Activated naive CD4-positive, alpha-beta T cell treated with anti-CD3 and anti-CD28 coated beads, Interleukin-2, amount 50 U/mL, for 24 hours (primary cell): ENCODE measurements around the gene MAPK14.

Source experiments
- H3K27ac Mint-ChIP-seq: one replicate; pipeline ENCODE4 v1.8.0; 2021; ENCODE audit warnings: mild to moderate bottlenecking, mixed read lengths
- H3K27me3 Mint-ChIP-seq: one replicate; pipeline ENCODE4 v1.8.0; 2021; ENCODE audit warnings: mixed read lengths
- H3K36me3 Mint-ChIP-seq: one replicate; pipeline ENCODE4 v1.8.0; 2021; ENCODE audit warnings: mixed read lengths
- H3K4me1 Mint-ChIP-seq: one replicate; pipeline ENCODE4 v1.8.0; 2021; ENCODE audit warnings: mixed read lengths
- H3K4me3 Mint-ChIP-seq: one replicate; pipeline ENCODE4 v1.8.0; 2021; ENCODE audit warnings: mild to moderate bottlenecking, mixed read lengths
- H3K9me3 Mint-ChIP-seq: one replicate; pipeline ENCODE4 v1.8.0; 2021; ENCODE audit warnings: mixed read lengths

MAPK14 gene

DNA sequence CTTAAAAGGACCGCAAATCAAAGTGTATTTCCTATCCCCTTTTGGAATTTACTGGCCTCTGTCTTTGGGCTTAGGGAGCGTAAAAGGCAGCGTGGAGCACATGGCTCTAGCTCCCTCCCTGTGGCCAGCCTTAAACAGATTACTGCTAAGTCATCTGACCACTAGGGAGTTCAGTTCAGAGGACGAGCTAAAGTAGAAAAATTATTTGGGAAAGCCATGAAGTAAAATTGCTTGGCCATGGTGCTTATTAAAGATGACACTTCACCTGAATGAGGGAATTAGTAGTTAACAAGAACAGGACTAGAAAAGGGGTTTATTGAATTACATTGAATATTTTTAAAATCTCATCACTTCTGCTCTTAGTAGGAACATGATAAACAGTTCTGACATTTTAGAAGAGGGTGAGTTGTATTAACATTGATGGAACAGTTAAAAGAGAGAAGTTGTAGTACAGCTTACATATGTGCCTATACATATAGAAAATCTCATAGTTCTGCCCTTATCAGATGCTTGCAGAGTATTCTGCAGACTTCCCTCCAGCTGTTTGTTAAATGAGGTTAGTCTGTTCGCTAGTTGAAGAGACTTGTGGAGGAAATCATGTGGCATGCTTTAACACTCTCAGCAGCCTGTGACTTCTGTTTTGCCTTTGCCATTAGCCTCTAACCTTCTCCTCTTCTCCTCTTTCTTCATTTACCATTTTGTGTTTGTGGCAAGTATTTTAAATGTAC is 71.5 kb downstream of the MAPK14 start:
- Mint-ChIP-seq H3K4me3 (peak overlapping the region; percentile 6), H3K9me3 (no peaks in the 10 kb centered on the region), H3K4me1 (peaks cover 48% of the 10 kb centered on the region), H3K27me3 (no peaks in the 10 kb centered on the region), H3K27ac (peak overlapping the region; percentile 84), H3K36me3 (peaks cover 5% of the 10 kb centered on the region)

DNA sequence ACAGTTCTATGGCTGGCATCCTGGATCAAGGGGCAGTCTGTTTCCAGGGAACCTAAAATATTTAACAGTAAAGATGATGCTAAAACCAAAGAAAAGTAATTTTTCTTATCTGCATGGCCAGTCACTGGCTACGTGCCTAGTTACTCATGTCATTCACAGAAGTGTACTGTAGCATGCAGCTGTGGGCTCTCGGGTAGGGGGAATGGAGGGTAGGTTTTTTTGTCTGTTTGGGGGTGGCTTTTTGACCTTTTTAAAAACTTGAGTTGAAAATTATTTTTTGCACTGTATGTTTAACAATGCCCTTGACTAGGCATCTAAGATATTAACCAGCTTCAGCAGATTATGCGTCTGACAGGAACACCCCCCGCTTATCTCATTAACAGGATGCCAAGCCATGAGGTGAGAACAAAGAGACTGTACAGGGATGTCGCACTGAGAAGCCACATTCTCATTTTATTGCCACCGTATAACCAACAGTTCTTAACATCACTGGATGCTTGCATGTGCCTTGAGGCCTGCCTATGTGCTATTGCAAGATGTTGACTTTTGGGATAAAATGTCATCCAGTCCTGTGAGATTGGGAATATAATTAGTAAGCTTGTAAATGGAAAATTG is 72.4 kb downstream of the MAPK14 start:
- H3K36me3 Mint-ChIP-seq: peaks cover 5% of the 10 kb centered on the region
- no peaks in the 10 kb centered on the region for H3K9me3 Mint-ChIP-seq
- peak overlapping the region; percentile 84 for H3K27ac Mint-ChIP-seq
- peaks cover 42% of the 10 kb centered on the region for H3K4me1 Mint-ChIP-seq
- H3K27me3 Mint-ChIP-seq: no peaks in the 10 kb centered on the region
- peak overlapping the region; percentile 6 for H3K4me3 Mint-ChIP-seq

DNA sequence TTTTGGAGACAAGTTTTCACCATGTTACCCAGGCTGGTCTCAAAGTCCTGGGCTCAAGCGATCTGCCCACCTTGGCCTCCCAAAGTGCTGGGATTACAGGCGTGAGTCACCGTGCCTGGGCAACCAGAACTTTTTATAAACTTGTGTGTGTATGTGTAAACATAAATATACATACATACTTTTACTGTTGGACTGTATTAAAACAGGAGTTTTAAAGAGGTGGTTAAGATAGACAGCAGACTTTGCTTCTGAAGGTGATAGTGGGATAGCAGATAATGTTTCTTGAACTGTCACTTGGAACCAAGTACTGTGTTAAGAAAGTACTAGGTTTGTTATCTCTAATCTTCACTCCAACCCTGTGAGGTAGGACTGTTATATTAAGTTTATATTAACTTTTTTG is 74.1 kb downstream of the MAPK14 start:
- no peak overlapping the region for H3K27ac Mint-ChIP-seq
- H3K4me1 Mint-ChIP-seq: peaks cover 36% of the 10 kb centered on the region
- no peak overlapping the region for H3K4me3 Mint-ChIP-seq
- H3K27me3 Mint-ChIP-seq: no peaks in the 10 kb centered on the region
- no peaks in the 10 kb centered on the region for H3K9me3 Mint-ChIP-seq
- peaks cover 5% of the 10 kb centered on the region for H3K36me3 Mint-ChIP-seq

DNA sequence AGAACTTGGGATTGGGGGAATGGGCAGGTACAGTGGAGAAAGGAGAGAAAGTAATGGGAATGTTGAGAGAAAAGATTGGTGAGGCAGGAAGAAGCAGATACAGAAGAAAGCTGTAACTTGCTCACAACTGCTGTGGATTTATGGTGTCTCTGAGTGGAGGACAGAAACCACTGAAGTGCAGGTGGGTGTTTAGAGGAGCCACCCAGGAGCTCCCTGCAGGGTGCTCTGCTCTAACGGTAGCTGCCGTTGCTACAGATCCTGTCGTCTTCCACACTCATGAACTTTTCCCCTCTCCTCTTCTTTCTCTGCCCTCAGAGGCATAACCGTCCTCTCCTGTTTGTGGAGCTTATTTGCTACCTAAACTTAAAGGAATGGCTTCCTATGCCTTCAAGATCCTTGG is 75.2 kb downstream of the MAPK14 start:
- H3K4me1 Mint-ChIP-seq: peaks cover 43% of the 10 kb centered on the region

DNA sequence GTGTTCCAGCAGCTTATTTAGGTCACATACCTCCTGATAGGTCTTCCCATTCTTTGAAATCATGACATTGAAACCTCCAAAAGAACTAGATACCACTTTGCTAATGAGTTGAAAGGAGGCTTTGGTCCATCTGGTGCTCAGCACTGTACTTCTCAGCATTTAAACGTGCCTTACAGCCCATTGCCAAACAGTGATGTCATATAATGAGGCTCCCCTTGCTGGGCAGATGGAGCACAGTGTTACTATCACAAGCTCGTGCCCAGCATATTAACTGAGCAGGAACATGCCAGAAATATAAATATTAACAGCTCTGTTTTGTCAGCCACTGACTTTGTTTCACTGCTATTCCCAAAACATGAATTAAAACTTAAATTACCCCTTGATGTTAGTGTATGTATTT is 77.2 kb downstream of the MAPK14 start:
- Mint-ChIP-seq H3K36me3 (peaks cover 10% of the 10 kb centered on the region), H3K4me3 (no peak overlapping the region), H3K4me1 (peaks cover 46% of the 10 kb centered on the region), H3K27ac (no peak overlapping the region), H3K9me3 (no peaks in the 10 kb centered on the region), H3K27me3 (no peaks in the 10 kb centered on the region)

More for the DNA sequence above, 75.2 kb downstream of the MAPK14 start:
- Mint-ChIP-seq H3K9me3 (no peaks in the 10 kb centered on the region), H3K27me3 (no peaks in the 10 kb centered on the region), H3K36me3 (peaks cover 8% of the 10 kb centered on the region), H3K27ac (no peak overlapping the region), H3K4me3 (no peak overlapping the region)

DNA sequence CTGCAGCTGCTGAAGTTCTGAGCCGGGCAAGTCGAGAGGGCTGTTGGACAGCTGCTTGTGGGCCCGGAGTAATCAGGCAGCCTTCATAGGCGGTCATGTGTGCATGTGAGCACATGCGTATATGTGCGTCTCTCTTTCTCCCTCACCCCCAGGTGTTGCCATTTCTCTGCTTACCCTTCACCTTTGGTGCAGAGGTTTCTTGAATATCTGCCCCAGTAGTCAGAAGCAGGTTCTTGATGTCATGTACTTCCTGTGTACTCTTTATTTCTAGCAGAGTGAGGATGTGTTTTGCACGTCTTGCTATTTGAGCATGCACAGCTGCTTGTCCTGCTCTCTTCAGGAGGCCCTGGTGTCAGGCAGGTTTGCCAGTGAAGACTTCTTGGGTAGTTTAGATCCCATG is 81.5 kb downstream of the MAPK14 start:
- Mint-ChIP-seq H3K4me3 (peak overlapping the region; percentile 53), H3K36me3 (peaks cover 7% of the 10 kb centered on the region), H3K27ac (peak overlapping the region; percentile 90), H3K9me3 (no peaks in the 10 kb centered on the region), H3K4me1 (peaks cover 54% of the 10 kb centered on the region), H3K27me3 (no peaks in the 10 kb centered on the region)

DNA sequence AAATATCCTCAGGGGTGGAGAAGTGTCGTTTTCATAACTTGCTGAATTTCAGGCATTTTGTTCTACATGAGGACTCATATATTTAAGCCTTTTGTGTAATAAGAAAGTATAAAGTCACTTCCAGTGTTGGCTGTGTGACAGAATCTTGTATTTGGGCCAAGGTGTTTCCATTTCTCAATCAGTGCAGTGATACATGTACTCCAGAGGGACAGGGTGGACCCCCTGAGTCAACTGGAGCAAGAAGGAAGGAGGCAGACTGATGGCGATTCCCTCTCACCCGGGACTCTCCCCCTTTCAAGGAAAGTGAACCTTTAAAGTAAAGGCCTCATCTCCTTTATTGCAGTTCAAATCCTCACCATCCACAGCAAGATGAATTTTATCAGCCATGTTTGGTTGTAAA is 82.4 kb downstream of the MAPK14 start:
- Mint-ChIP-seq H3K27ac (peak overlapping the region; percentile 31), H3K4me1 (peaks cover 64% of the 10 kb centered on the region), H3K4me3 (no peak overlapping the region), H3K27me3 (no peaks in the 10 kb centered on the region), H3K9me3 (no peaks in the 10 kb centered on the region), H3K36me3 (peaks cover 7% of the 10 kb centered on the region)

DNA sequence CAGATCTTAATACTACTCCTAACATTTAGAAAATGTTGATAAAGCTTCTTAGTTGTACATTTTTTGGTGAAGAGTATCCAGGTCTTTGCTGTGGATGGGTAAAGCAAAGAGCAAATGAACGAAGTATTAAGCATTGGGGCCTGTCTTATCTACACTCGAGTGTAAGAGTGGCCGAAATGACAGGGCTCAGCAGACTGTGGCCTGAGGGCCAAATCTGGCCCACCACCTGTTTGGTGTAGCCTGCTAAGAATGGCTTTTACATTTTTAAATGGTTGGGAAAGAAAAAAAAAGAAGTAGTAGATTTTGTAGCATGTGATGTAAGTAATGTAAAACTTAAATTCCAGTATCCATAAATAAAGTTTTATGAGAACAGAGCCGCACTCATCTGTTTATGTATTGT is 83.3 kb downstream of the MAPK14 start:
- peak overlapping the region; percentile 17 for H3K27ac Mint-ChIP-seq
- H3K4me3 Mint-ChIP-seq: no peak overlapping the region
- H3K9me3 Mint-ChIP-seq: no peaks in the 10 kb centered on the region
- no peaks in the 10 kb centered on the region for H3K27me3 Mint-ChIP-seq
- H3K4me1 Mint-ChIP-seq: peaks cover 70% of the 10 kb centered on the region
- peaks cover 7% of the 10 kb centered on the region for H3K36me3 Mint-ChIP-seq

DNA sequence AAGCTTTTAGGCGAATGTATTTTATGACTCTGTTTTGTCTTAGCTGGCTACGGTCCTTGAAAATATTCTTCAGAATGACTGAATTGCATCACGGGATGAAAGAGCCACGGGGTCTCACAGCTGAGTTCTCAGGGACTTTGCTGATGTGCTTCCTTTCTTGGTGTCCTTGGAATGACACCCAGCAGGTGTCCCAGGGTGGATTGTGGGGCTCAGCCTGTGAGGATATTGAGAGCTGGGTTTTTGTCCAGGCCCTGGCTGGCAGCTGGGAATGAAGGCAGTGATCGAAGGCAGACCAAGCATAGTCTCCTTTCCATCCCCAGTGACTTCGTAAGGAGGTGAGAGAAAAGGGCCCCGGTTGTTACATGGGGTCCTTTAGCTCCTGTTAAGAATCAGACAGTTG is 83.9 kb downstream of the MAPK14 start:
- Mint-ChIP-seq H3K9me3 (no peaks in the 10 kb centered on the region), H3K4me3 (no peak overlapping the region), H3K27me3 (no peaks in the 10 kb centered on the region), H3K27ac (peak overlapping the region; percentile 12), H3K4me1 (peaks cover 76% of the 10 kb centered on the region), H3K36me3 (peaks cover 7% of the 10 kb centered on the region)

DNA sequence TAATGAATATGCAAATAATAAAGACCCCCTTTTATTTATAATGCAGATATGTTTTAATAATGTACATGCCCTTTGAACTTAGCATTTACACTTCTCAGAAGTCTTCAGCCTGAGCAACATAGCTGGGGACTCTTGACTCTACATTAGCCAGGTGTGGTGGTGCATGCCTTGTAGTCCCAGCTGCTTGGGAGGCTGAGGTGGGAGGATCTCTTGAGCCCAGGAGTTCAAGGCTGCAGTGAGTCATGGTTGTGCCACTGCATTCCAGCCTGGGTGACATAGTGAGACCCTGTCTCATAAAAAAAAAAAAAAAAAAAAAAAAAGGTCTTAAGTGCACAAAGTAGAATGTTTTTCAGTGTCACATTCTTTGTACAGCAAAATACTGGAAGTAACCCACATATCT is 85.4 kb downstream of the MAPK14 start:
- Mint-ChIP-seq H3K4me3 (no peak overlapping the region), H3K36me3 (peaks cover 3% of the 10 kb centered on the region), H3K27ac (no peak overlapping the region), H3K27me3 (no peaks in the 10 kb centered on the region), H3K4me1 (peaks cover 82% of the 10 kb centered on the region), H3K9me3 (no peaks in the 10 kb centered on the region)

DNA sequence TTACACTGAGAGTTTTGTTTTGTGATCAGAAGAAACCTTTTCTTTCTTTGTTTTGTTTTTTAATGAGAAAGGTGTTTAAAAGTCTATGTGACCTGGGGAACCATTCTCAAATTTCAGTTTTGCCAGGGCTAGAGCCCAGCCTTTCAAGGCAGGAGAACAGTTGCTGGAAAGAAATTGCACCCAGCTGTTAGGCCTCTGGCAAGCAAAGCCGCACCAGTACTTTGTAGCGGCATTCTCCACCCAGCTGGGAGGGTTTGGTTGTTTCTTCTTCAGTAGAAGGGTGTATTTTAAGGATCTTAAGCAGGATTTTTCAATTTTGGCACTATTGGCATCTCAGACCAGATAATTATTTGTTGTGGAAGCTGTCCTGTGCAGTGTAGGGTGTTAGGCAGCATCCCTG is 86.1 kb downstream of the MAPK14 start:
- no peak overlapping the region for H3K27ac Mint-ChIP-seq
- no peaks in the 10 kb centered on the region for H3K27me3 Mint-ChIP-seq
- no peaks in the 10 kb centered on the region for H3K9me3 Mint-ChIP-seq
- H3K4me3 Mint-ChIP-seq: no peak overlapping the region
- peaks cover 2% of the 10 kb centered on the region for H3K36me3 Mint-ChIP-seq
- peaks cover 82% of the 10 kb centered on the region for H3K4me1 Mint-ChIP-seq

DNA sequence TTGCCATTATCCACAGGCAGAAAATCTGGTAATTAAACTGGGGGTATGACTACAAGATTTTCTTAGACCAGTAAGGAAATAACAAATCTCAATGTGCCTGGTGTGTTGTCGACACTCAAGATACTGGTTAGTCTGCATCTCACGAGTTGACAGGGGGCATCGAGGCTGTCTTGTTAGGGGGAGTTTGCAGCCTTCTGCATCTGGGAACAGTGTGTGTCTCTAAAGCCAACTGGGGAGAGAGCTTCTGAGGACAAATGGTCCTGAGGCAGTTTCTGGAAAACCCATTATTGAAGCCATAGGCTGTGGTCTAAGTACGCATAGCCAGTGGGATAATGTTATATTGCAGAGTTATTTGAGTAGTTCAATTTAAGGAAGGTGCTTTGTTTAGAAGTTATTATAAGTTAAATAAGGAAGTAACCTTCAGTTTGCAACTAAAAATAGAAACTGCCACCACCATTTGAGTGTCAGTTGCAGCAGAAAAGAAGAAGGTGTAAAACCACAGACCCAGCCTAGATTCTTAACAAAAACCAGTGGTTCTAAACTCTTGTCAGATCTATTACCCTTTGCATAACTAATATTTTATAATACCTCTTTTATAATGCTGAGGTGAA is 87.3 kb downstream of the MAPK14 start:
- Mint-ChIP-seq H3K4me3 (peak overlapping the region; percentile 66), H3K27me3 (no peaks in the 10 kb centered on the region), H3K9me3 (no peaks in the 10 kb centered on the region), H3K4me1 (peaks cover 82% of the 10 kb centered on the region), H3K36me3 (peaks cover 2% of the 10 kb centered on the region), H3K27ac (peak overlapping the region; percentile 87)

DNA sequence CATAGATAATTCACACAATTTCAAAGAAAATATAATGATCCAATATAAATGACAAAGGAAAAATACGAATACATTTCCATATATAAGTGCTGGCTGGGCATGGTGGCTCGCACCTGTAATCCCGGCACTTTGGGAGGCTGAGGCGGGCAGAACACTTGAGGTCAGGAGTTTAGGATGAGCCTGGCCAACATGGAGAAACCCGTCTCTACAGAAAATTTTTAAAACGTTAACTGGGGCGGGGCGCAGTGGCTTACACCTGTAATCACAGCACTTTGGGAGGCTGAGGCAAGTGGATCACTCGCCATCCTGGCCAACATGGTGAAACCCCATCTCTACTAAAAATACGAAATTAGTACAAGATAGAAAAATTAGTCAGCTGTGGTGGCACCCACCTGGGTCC is 87.8 kb downstream of the MAPK14 start:
- peaks cover 82% of the 10 kb centered on the region for H3K4me1 Mint-ChIP-seq
- H3K4me3 Mint-ChIP-seq: peak overlapping the region; percentile 11

DNA sequence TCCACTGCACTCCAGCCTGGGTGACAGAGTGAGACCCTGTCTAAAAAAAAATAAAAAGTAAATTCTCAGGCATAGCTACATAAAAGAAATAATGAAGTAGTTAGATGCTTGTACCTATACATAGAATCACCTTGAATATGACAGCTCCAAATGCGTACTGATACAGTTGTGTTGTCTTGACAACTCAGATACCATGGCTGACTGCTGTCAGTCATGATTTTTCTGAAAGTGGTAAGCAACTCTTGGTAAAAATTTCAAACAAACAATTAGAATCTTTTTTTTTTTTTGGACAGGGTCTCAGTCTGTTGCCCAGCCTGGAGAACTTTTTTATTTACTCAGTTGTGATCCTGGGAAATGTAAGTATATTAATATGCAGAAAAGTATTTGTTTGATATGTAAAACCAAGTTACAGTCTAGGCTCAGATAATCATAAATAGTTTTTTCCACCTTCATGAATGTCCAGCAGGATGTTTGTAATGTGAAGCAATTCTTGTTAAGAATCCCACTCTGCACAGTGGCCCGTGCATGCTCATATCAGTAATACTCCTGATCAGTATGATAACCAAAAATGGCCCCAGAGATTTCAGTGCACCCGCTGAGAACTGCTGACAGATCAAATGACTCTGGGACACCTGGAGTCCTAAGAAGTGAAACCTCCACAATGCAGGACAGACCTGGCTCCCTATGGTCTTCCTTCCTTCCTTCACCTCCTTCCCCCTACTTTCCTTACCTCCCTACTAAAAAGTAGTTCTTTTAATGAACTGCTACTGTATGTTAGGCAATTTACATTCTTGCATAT is 88.7 kb downstream of the MAPK14 start:
- Mint-ChIP-seq H3K27me3 (no peaks in the 10 kb centered on the region), H3K9me3 (no peaks in the 10 kb centered on the region), H3K4me3 (no peak overlapping the region), H3K4me1 (peaks cover 86% of the 10 kb centered on the region), H3K27ac (peak overlapping the region; percentile 73), H3K36me3 (peaks cover 2% of the 10 kb centered on the region)

More for the DNA sequence above, 87.8 kb downstream of the MAPK14 start:
- Mint-ChIP-seq H3K27me3 (no peaks in the 10 kb centered on the region), H3K9me3 (no peaks in the 10 kb centered on the region), H3K36me3 (peaks cover 2% of the 10 kb centered on the region), H3K27ac (peak overlapping the region; percentile 69)

DNA sequence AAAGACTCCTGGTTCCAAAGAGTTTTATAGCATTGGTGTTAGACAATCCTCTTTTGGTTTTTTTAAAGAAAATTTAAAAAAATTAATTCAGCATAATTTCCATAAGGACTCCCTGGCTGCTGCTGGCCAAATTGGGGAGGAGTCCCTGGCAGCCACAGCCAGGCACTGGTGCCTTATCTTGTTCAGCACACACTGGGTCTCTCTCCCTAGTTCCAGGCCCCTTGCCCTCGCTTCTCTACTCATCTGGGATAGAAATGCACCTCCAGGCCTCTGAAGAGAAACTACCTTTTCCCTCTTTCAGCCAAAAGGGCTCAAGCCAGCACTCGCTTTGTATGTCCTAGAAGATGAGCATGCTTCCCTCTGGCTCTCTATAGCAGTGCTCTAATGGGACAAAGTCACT is 89.3 kb downstream of the MAPK14 start:
- H3K4me1 Mint-ChIP-seq: peaks cover 92% of the 10 kb centered on the region
- H3K9me3 Mint-ChIP-seq: no peaks in the 10 kb centered on the region
- H3K27ac Mint-ChIP-seq: no peak overlapping the region
- H3K27me3 Mint-ChIP-seq: no peaks in the 10 kb centered on the region
- H3K4me3 Mint-ChIP-seq: no peak overlapping the region
- peaks cover 2% of the 10 kb centered on the region for H3K36me3 Mint-ChIP-seq
